ENCODE data around the gene PC. TPM values are rescaled to one million over a fixed set of nuclear protein-coding genes. Genes with fewer than 3 reads are reported as not detected.

The PC gene
- total and polyA plus RNA-seq, 9 of the 15 experiments (the other 6 are each of a cell fraction or from before 2014, with no cell fraction given), result 0.94 to 38.0 (median 8.7) TPM

DNA sequence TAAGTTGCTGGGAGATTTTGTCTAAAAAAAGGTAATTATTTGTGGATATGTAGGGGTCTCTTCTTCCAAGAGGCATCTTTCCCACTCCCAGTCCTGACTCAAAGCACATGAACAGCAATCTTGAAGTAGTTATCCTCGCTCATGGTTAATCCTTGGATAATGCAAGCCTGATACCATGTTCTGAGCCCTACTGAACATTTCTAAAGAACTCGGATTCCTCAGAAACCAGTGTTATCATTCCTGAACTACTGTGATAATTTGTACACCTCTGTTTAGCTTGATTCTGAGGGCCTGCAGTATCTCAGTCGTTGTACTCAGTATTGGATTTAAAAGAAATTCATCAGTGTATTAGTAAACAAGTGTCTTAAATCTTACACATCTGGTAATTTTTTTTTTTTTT, 137.3 kb downstream of the PC start (continued):
- no peak for TF ChIP-seq HMBOX1 (IDR thresholded peaks at IDR 0.05)
- TF ChIP-seq SMAD2 (IDR thresholded peaks at IDR 0.05; ENCODE audit: low read depth, low read length), result no peak

DNA sequence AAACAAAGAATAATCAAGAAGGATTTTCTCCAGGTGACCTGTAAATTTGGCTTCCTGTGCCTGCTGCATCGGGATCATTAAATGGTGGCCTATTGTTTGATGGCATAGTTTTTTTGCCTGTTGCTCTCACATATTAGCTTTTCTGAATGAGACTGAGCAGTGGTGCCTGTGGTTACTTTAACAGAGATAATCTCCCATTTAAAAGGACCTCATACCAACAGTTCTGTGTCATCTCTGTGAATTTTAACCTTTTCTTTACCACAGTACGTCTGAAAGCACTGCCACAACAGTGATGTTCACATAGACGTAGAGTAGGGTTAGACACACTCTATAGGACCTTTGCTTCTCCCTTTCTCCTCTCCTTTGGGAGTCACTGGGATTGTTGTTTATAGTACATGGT, 137.8 kb downstream of the PC start:
- H3K27ac ChIP-seq (ENCODE audit: extremely low read depth, low read depth, low read length), result no peak overlapping the region
- no peaks in the 10 kb centered on the region for H3K27me3 ChIP-seq (ENCODE audit: control insufficient read depth in 2 of 2, insufficient read depth in 2 of 2, low read length in 2 of 2)
- ChIA-PET POLR2A (interaction anchor here (0.6 to 1.8 kb wide), 4 partner anchors 11 to 144 kb away, joined by 3 to 5 read pairs (median 3); no protein-coding TSS in a partner anchor), CTCF (ENCODE audit: low intra/inter-chr PET ratio) (no interaction called here)
- no peaks in the 10 kb centered on the region for H3K79me2 ChIP-seq (ENCODE audit: control insufficient read depth, insufficient read depth, low read length)
- BruUV-seq (replicated peaks), result no TSS peak
- H3K9ac ChIP-seq (ENCODE audit: insufficient read depth in 1 of 2, low read depth in 2 of 2, low read length in 2 of 2), result no peak overlapping the region
- no peak overlapping the region for H3K4me2 ChIP-seq (ENCODE audit: insufficient read depth, low read length)
- no peak overlapping the region for H2AFZ ChIP-seq (ENCODE audit: low read depth, low read length)
- FAIRE-seq (no peak), ATAC-seq (no peak), DNase-seq (ENCODE audit: extremely low read depth in 1 of 4, low spot score in 3 of 4) (no peak)
- in situ Hi-C loops (cut with MboI) (no loop called here), intact Hi-C loops (cut with micrococcal nuclease) (no loop called here)
- no peaks in the 10 kb centered on the region; the same call in 2 of the 3 replicates for H3K36me3 ChIP-seq (ENCODE audit: control insufficient read depth, insufficient read depth, low read length)
- no peak overlapping the region for H3K4me3 ChIP-seq
- no peaks in the 10 kb centered on the region for H3K4me1 ChIP-seq (replicated peaks in 1 of 2; ENCODE audit: control insufficient read depth in 2 of 2, insufficient read depth in 2 of 2, low read length in 2 of 2)
- no peaks in the 10 kb centered on the region for H3K9me1 ChIP-seq (ENCODE audit: control insufficient read depth, insufficient read depth, low read length)
- no peaks in the 10 kb centered on the region for H3K9me3 ChIP-seq (replicated peaks; ENCODE audit: control insufficient read depth, insufficient read depth, low read depth, low read length)
- no peaks in the 10 kb centered on the region for H4K20me1 ChIP-seq (replicated peaks; ENCODE audit: control insufficient read depth, insufficient read depth, low read length)
- TF ChIP-seq SIN3A (IDR thresholded peaks at IDR 0.05; ENCODE audit: borderline replicate concordance in 2 of 2, control insufficient read depth in 1 of 2, low read depth in 2 of 2, low read length in 2 of 2), result no peak
- TF ChIP-seq, protein P1, sequence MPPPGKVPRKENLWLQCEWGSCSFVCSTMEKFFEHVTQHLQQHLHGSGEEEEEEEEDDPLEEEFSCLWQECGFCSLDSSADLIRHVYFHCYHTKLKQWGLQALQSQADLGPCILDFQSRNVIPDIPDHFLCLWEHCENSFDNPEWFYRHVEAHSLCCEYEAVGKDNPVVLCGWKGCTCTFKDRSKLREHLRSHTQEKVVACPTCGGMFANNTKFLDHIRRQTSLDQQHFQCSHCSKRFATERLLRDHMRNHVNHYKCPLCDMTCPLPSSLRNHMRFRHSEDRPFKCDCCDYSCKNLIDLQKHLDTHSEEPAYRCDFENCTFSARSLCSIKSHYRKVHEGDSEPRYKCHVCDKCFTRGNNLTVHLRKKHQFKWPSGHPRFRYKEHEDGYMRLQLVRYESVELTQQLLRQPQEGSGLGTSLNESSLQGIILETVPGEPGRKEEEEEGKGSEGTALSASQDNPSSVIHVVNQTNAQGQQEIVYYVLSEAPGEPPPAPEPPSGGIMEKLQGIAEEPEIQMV (tag; conservative IDR thresholded peaks at IDR 0.05; ENCODE audit: low read depth), result no peak
- TF ChIP-seq ZNF589 (CRISPR knock-in tag; IDR thresholded peaks at IDR 0.05; ENCODE audit: low read depth), result no peak
- no peak for TF ChIP-seq ZNF586 (CRISPR knock-in tag; conservative IDR thresholded peaks at IDR 0.05)
- TF ChIP-seq ZNF239 (CRISPR knock-in tag; IDR thresholded peaks at IDR 0.05), result no peak
- TF ChIP-seq TSC22D4 (tag; IDR thresholded peaks at IDR 0.05), result no peak
- TF ChIP-seq AFF1 (IDR thresholded peaks at IDR 0.05; ENCODE audit: low read depth in 1 of 2, partially characterized antibody in 2 of 2), result no peak
- no peak for TF ChIP-seq POU5F1 (IDR thresholded peaks at IDR 0.05; ENCODE audit: borderline replicate concordance, low read depth, low read length, partially characterized antibody)
- no peak for TF ChIP-seq ZNF785 (CRISPR knock-in tag; IDR thresholded peaks at IDR 0.05)
- TF ChIP-seq SMC3 (conservative IDR thresholded peaks at IDR 0.05; ENCODE audit: insufficient read depth, low read depth, low read length), result no peak
- WGBS (ENCODE audit: insufficient coverage, low coverage, missing lambda C conversion rate), result 61% methylated on average over 3 of the region's 3 CpGs
